K562 (cell line): ENCODE results near the gene NARF. TPM values are rescaled to one million over a fixed set of nuclear protein-coding genes. Genes with fewer than 3 reads are reported as not detected.
A peak's percentile ranks its signal among the peaks of the same experiment; 100 is the strongest.

Experiments
- ARID1B ChIP-seq: fragments of 450-650 bp; IDR thresholded peaks from 2 replicates; pipeline ENCODE4 v1.6.1; 2016; ENCODE audit warnings: antibody characterized with exemption, mild to moderate bottlenecking, inconsistent platforms
- BCOR ChIP-seq: fragments of 450-650 bp; IDR thresholded peaks from 2 replicates; pipeline ENCODE4 v1.6.1; 2016
- CCNT2 ChIP-seq: IDR thresholded peaks from 2 replicates; pipeline ENCODE4 v1.6.1; 2011; ENCODE audit warnings: borderline replicate concordance, low read depth, mild to moderate bottlenecking, moderate library complexity, mixed read lengths, low read length; ENCODE audit not compliant: insufficient read length; ENCODE audit errors: extremely low read depth
- CHD4 ChIP-seq: fragments of 200-600 bp; sonication (generic); IDR thresholded peaks from 3 replicates; pipeline ENCODE4 v1.6.1; 2012; ENCODE audit warnings: low read depth, mild to moderate bottlenecking, mixed read lengths, low read length, inconsistent platforms; ENCODE audit not compliant: insufficient read depth, insufficient replicate concordance, poor library complexity, severe bottlenecking
- EP400 ChIP-seq: fragments of 450-650 bp; IDR thresholded peaks from 2 replicates; pipeline ENCODE4 v1.6.1; 2017; ENCODE audit warnings: antibody characterized with exemption, mild to moderate bottlenecking, moderate library complexity
- ESRRA ChIP-seq: fragments of 450-650 bp; IDR thresholded peaks from 2 replicates; pipeline ENCODE4 v1.6.1; 2014; ENCODE audit warnings: low read depth, mild to moderate bottlenecking, moderate library complexity, borderline replicate concordance
- ETV5 ChIP-seq: sonication (generic); formaldehyde crosslinking; IDR thresholded peaks from 2 replicates; pipeline ENCODE4 v1.4.0; 2020; ENCODE audit warnings: low read depth, mild to moderate bottlenecking, missing genetic modification reagents
- GTF2E2 ChIP-seq: fragments of 200-800 bp; sonication (Bioruptor generic); IDR thresholded peaks from 2 replicates; pipeline ENCODE4 v1.6.1; 2016; ENCODE audit warnings: missing genetic modification characterization, missing compliant biosample characterization
- HDAC2 ChIP-seq: fragments of 450-650 bp; IDR thresholded peaks from 2 replicates; pipeline ENCODE4 v1.6.1; 2016; ENCODE audit warnings: mild to moderate bottlenecking
- HDGF ChIP-seq: fragments of 450-650 bp; IDR thresholded peaks from 2 replicates; pipeline ENCODE4 v1.6.1; 2016
- HLTF ChIP-seq: fragments of 450-650 bp; IDR thresholded peaks from 2 replicates; pipeline ENCODE4 v1.6.1; 2016
- HOXB6 ChIP-seq: fragments of 250-450 bp; sonication (Bioruptor Pico); IDR thresholded peaks from 2 replicates; pipeline ENCODE4 v1.5.1; 2022; ENCODE audit warnings: mild to moderate bottlenecking, borderline replicate concordance
- NCOA4 ChIP-seq: fragments of 450-650 bp; IDR thresholded peaks from 2 replicates; pipeline ENCODE4 v1.6.1; 2018; ENCODE audit warnings: mild to moderate bottlenecking; ENCODE audit not compliant: partially characterized antibody
- SMAD4 ChIP-seq: fragments of 250-450 bp; sonication (Bioruptor Pico); conservative IDR thresholded peaks from 2 replicates; pipeline ENCODE4 v1.8.0; 2021; ENCODE audit warnings: inconsistent platforms, mild to moderate bottlenecking, moderate library complexity
- SMC3 ChIP-seq: conservative IDR thresholded peaks from 2 replicates; pipeline ENCODE4 v1.6.1; 2011; ENCODE audit warnings: low read depth, low read length, improper control_type of control experiment; ENCODE audit not compliant: insufficient read depth
- TSC22D4 ChIP-seq: fragments of 450-650 bp; IDR thresholded peaks from 2 replicates; pipeline ENCODE4 v1.6.1; 2016; ENCODE audit warnings: missing genetic modification characterization, missing biosample characterization, control low read depth
- ZNF354B ChIP-seq: fragments of 250-450 bp; sonication (Bioruptor Pico); IDR thresholded peaks from 2 replicates; pipeline ENCODE4 v1.4.0; 2020
- ZNF561 ChIP-seq: fragments of 450-650 bp; formaldehyde crosslinking; conservative IDR thresholded peaks from 2 replicates; pipeline ENCODE4 v1.4.0; 2020; ENCODE audit warnings: mild to moderate bottlenecking, moderate library complexity
- ZNF589 ChIP-seq: fragments of 200-800 bp; sonication (Bioruptor generic); IDR thresholded peaks from 2 replicates; pipeline ENCODE4 v1.6.1; 2016; ENCODE audit warnings: low read depth, missing genetic modification characterization, missing compliant biosample characterization
- polyA plus RNA-seq, 8 experiments: library from polyadenylated mRNA; depleted of rRNA in 4 of 8; stranded (reverse) in 5 of 8; unstranded in 3 of 8; fragments of >200 nt; fragmentation: Nextera tagmentation in 2 of 8; fragmentation: Illumina TruSeq in 1 of 8; extraction: Ambion mirVana in 2 of 8; extraction: Trizol in 1 of 8; gene quantifications; 2 replicates each; pipeline versions ENCODE4 v1.2.1 to v1.2.3, GENCODE V29; 2011 to 2014; ENCODE audit warnings: inconsistent platforms in 1 of 8, missing spikeins in 1 of 8
- total RNA-seq, 7 experiments: library from RNA; depleted of rRNA in 6 of 7; stranded (reverse); fragments of >200 nt in 6 of 7; fragmentation: Illumina TruSeq in 2 of 7; extraction: Trizol in 2 of 7; gene quantifications; 2 replicates each; pipeline versions ENCODE4 v1.2.1 to v1.2.3, GENCODE V29; 2011 to 2021; ENCODE audit warnings: low replicate concordance in 1 of 7
- TF ChIP-seq, protein P1 (sequence below): fragments of 450-650 bp; formaldehyde crosslinking; IDR thresholded peaks from 2 replicates; pipeline ENCODE4 v1.4.0; 2022; ENCODE audit warnings: mild to moderate bottlenecking, moderate library complexity
- TF ChIP-seq, protein P2 (sequence below): fragments of 200-800 bp; sonication (Bioruptor generic); IDR thresholded peaks from 2 replicates; pipeline ENCODE4 v1.6.1; 2017; ENCODE audit warnings: missing genetic modification characterization, missing compliant biosample characterization
- TF ChIP-seq, protein P3 (sequence below): sonication (generic); formaldehyde crosslinking; IDR thresholded peaks from 2 replicates; pipeline ENCODE4 v1.8.1; 2023; ENCODE audit warnings: mild to moderate bottlenecking, missing genetic modification reagents
- TF ChIP-seq, protein P4 (sequence below), 3 experiments: IDR thresholded peaks in 2 of 3; conservative IDR thresholded peaks in 1 of 3; 2 replicates each; pipeline ENCODE4 v1.5.1; 2011 to 2012; ENCODE audit warnings: low read length in 3 of 3, mild to moderate bottlenecking in 3 of 3, control low read depth in 2 of 3, improper control_type of control experiment in 1 of 3, inconsistent platforms in 1 of 3, low read depth in 1 of 3, mixed read lengths in 1 of 3, moderate library complexity in 1 of 3; ENCODE audit not compliant: insufficient read depth in 2 of 3

NARF gene
- total and polyA plus RNA-seq, 9 of the 15 experiments (the other 6 are each of a cell fraction or from before 2014, with no cell fraction given), result 60.4 to 423 (median 132) TPM

DNA sequence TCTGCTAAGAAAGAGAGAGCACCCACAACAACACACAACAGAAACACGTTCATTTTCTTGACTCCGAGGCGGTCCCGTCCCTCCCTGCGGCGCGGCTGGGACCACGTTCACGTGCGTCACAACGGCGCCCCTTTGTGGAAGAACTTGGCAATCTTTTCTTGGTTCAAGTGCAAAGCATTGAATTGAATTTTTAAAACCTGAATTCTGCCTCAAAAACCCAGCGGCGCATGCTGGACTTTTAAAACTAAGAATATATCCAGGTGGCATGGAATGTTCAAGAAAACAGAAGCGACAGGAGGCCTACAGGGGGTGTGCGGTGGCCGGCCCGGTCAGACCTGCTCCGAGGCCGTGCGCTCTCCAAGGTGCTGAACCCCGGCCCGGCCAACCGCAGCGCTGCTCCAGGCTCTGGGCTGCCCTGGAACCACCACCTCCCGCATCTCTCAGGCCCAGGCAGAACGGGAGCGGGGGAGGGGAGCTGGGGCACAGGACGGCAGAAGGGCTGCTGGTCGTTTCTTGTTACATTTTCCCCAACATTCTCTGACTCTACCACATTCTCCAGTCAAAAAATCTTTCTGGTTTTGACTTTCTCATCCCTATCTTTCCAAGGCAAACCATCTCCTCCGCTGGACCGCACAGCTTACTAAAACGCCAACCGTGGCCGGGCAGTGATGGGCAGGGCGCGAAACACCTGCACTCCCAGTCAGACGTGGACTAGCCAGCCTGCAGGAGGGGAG, 43.8 kb upstream of the NARF start (continued):
- 0 out of 2 replicates have a peak, but pooled peaks have one; percentile 18 for TF ChIP-seq HLTF
- no peak for TF ChIP-seq NCOA4
- TF ChIP-seq SMAD4, result peak; percentile 80; the same call in 1 of the 2 replicates
- TF ChIP-seq ZNF589, result no peak
- TF ChIP-seq, protein P1, sequence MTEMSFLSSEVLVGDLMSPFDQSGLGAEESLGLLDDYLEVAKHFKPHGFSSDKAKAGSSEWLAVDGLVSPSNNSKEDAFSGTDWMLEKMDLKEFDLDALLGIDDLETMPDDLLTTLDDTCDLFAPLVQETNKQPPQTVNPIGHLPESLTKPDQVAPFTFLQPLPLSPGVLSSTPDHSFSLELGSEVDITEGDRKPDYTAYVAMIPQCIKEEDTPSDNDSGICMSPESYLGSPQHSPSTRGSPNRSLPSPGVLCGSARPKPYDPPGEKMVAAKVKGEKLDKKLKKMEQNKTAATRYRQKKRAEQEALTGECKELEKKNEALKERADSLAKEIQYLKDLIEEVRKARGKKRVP (CRISPR knock-in tag), result no peak
- TF ChIP-seq ZNF561 (CRISPR knock-in tag), result no peak
- TF ChIP-seq, protein P2, sequence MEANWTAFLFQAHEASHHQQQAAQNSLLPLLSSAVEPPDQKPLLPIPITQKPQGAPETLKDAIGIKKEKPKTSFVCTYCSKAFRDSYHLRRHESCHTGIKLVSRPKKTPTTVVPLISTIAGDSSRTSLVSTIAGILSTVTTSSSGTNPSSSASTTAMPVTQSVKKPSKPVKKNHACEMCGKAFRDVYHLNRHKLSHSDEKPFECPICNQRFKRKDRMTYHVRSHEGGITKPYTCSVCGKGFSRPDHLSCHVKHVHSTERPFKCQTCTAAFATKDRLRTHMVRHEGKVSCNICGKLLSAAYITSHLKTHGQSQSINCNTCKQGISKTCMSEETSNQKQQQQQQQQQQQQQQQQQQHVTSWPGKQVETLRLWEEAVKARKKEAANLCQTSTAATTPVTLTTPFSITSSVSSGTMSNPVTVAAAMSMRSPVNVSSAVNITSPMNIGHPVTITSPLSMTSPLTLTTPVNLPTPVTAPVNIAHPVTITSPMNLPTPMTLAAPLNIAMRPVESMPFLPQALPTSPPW, result peak; percentile 49
- 0 out of 2 replicates have a peak, but pooled peaks have one; percentile 28 for TF ChIP-seq BCOR
- no peak for TF ChIP-seq ZNF354B (CRISPR knock-in tag)
- peak; percentile 64; the same call in 1 of the 2 replicates for TF ChIP-seq ETV5
- TF ChIP-seq, protein P3, sequence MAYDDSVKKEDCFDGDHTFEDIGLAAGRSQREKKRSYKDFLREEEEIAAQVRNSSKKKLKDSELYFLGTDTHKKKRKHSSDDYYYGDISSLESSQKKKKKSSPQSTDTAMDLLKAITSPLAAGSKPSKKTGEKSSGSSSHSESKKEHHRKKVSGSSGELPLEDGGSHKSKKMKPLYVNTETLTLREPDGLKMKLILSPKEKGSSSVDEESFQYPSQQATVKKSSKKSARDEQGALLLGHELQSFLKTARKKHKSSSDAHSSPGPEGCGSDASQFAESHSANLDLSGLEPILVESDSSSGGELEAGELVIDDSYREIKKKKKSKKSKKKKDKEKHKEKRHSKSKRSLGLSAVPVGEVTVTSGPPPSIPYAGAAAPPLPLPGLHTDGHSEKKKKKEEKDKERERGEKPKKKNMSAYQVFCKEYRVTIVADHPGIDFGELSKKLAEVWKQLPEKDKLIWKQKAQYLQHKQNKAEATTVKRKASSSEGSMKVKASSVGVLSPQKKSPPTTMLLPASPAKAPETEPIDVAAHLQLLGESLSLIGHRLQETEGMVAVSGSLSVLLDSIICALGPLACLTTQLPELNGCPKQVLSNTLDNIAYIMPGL (CRISPR knock-in tag), result peak; percentile 88; the same call in 1 of the 2 replicates
- TF ChIP-seq CCNT2, result peak; percentile 39
- TF ChIP-seq ESRRA, result peak; percentile 58; the same call in 1 of the 2 replicates
- TF ChIP-seq GTF2E2, result no peak
- TF ChIP-seq, protein P4, sequence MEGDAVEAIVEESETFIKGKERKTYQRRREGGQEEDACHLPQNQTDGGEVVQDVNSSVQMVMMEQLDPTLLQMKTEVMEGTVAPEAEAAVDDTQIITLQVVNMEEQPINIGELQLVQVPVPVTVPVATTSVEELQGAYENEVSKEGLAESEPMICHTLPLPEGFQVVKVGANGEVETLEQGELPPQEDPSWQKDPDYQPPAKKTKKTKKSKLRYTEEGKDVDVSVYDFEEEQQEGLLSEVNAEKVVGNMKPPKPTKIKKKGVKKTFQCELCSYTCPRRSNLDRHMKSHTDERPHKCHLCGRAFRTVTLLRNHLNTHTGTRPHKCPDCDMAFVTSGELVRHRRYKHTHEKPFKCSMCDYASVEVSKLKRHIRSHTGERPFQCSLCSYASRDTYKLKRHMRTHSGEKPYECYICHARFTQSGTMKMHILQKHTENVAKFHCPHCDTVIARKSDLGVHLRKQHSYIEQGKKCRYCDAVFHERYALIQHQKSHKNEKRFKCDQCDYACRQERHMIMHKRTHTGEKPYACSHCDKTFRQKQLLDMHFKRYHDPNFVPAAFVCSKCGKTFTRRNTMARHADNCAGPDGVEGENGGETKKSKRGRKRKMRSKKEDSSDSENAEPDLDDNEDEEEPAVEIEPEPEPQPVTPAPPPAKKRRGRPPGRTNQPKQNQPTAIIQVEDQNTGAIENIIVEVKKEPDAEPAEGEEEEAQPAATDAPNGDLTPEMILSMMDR (IDR thresholded peaks at IDR 0.05 in 2 of 3, conservative IDR thresholded peaks at IDR 0.05 in 1 of 3; ENCODE audit: insufficient read depth in 2 of 3, low read depth in 1 of 3, low read length in 3 of 3), result peak; percentile 73 to 91 (median 79)
- no peak for TF ChIP-seq CHD4
- TF ChIP-seq HDAC2, result peak; percentile 97
- no peak for TF ChIP-seq HDGF
- TF ChIP-seq ARID1B, result peak; percentile 12; the same call in 1 of the 2 replicates
- no peak for TF ChIP-seq EP400
- TF ChIP-seq SMC3, result peak; percentile 76
- TF ChIP-seq HOXB6 (CRISPR knock-in tag), result no peak
- TF ChIP-seq TSC22D4 (tag), result no peak
